CD4-positive, alpha-beta T cell treated with Interleukin-17A for 4 hours (primary cell): ENCODE measurements around the gene UAP1.

ENCODE experiments used
- DNase-seq: peaks from one replicate; pipeline ENCODE4 v3.0.0-alpha.2; 2020; ENCODE audit warnings: mixed read lengths

UAP1 gene

GRCh38 chr1:162619076-162619475 is 57.6 kb downstream of the UAP1 start:
- no peak for DNase-seq

- no peak for DNase-seq
Measured at GRCh38 chr1:162621256-162621655, 59.7 kb downstream of the UAP1 start.

- no peak for DNase-seq
Measured at GRCh38 chr1:162625679-162626078, 64.2 kb downstream of the UAP1 start.

GRCh38 chr1:162626094-162626493 is 64.6 kb downstream of the UAP1 start:
- DNase-seq, result no peak

GRCh38 chr1:162626761-162627160 is 65.2 kb downstream of the UAP1 start:
- DNase-seq, result no peak

- DNase-seq, result peak; percentile 6
Measured at GRCh38 chr1:162627662-162628296, 66.3 kb downstream of the UAP1 start.

GRCh38 chr1:162629077-162629627 is 67.6 kb downstream of the UAP1 start:
- DNase-seq, result no peak

GRCh38 chr1:162629651-162630050 is 68.1 kb downstream of the UAP1 start:
- DNase-seq, result no peak

GRCh38 chr1:162631546-162632191 is 70.1 kb downstream of the UAP1 start:
- no peak for DNase-seq

- no peak for DNase-seq
Measured at GRCh38 chr1:162632217-162632666, 70.7 kb downstream of the UAP1 start, which contains the start of gene DDR2. DDR2 (plus strand) TSS chr1:162632464; CDS start chr1:162719064, 86,600 bp downstream.

GRCh38 chr1:162632698-162633080 is 71.2 kb downstream of the UAP1 start:
- no peak for DNase-seq

GRCh38 chr1:162633081-162633762 is 71.7 kb downstream of the UAP1 start:
- DNase-seq, result no peak

GRCh38 chr1:162635418-162635817 is 73.9 kb downstream of the UAP1 start:
- DNase-seq, result no peak

- no peak for DNase-seq
Measured at GRCh38 chr1:162639718-162640117, 78.2 kb downstream of the UAP1 start.

- no peak for DNase-seq
Measured at GRCh38 chr1:162641114-162641513, 79.6 kb downstream of the UAP1 start.

- no peak for DNase-seq
Measured at GRCh38 chr1:162644986-162645314, 83.4 kb downstream of the UAP1 start.

GRCh38 chr1:162645666-162646065 is 84.1 kb downstream of the UAP1 start:
- DNase-seq, result no peak

- DNase-seq, result no peak
Measured at GRCh38 chr1:162649583-162649982, 88.1 kb downstream of the UAP1 start.
